NCI-H82 treated with DMSO at 0.1 percent for 48 hours (cell line): Measurements from ENCODE around the gene ADCY1.

Experiments
- DNase-seq: peaks from one replicate; lab custom pipeline; 2025; ENCODE audit not compliant: unreplicated experiment; lab: John Stamatoyannopoulos, UW

Gene ADCY1

DNA sequence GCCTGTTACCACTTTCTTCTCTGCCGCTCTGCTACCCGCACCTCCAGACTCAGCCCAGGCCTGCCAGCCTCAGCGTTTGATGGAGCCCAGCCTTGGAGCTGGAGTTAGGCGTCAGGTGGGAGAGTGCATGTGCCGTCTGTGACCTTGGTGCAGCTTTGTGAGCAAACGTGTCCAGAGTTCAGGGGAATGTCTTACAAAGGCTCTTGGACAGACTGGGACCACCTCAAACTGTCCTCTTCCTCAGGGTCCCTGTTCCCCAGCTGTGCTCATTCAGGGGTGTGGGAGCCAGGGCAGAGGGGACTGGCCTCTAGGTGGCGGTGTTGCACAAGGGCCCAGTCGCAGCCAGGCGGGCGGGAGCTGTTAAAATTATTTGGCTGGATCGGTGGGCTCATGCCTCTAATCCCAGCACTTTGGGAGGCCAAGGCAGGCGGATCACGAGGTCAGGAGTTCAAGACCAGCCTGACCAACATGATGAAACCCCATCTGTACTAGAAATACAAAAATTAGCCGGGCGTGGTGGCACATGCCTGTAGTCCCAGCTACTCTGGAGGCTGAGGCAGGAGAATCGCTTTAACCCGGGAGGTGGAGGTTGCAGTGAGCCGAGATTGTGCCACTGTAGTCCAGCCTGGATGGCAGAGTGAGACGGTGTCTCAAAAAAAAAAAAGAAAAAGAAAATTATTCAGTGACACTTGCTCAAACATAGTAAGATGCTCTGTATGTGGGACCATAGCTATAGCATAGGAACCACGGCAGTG lies 89.2 kb downstream of the ADCY1 start:
- DNase-seq, result no peak

DNA sequence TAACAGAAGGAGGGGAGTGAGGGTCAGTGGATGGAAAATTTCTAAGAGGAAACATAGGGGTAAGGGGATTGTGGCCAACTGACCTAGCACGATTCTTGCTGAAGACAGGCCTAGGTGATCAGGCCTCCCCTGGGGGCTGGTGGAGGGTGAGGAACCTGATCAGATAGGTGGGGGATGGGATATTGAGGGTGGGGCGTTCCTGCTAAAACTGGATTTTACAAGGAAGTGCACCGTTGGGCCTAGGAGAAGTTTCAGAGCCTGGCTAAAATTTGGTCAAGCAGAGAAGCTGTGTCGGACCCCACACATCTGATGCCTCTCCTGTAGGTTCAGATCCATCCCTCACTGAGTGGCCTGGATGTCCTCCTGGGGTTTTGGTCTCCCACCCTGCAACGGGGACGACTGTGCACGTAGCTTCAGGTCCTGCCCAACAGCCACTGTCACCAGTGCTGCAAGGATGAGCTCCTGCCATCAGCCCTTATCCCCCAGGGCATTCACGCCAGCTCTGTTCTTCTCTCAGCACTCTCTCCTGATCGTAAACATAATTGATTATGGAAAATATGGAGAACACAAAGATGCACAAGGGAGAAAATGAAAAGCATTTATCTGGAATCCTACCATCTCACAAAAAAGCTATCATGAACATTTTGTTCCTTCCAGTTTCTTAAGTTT lies 89.9 kb downstream of the ADCY1 start:
- no peak for DNase-seq

DNA sequence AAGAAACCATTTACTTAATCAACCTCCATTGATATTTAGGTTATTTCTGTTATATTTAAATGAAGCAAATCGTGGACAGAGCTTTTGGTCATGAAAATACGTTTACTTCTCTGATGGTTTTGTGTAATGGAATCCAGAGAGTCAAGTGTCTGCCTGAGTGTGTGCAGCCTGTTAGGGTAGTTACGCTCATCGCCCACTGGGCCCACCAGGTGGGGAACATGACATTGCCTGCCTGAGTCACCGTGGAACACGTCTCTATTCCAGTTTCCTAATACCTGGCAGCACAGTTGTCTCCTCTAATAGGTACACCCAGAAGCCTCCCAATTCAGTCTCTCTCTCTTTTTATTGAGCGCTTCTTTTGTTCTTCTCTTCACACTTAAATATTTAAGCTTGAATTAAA lies 91.0 kb downstream of the ADCY1 start:
- DNase-seq, result no peak

DNA sequence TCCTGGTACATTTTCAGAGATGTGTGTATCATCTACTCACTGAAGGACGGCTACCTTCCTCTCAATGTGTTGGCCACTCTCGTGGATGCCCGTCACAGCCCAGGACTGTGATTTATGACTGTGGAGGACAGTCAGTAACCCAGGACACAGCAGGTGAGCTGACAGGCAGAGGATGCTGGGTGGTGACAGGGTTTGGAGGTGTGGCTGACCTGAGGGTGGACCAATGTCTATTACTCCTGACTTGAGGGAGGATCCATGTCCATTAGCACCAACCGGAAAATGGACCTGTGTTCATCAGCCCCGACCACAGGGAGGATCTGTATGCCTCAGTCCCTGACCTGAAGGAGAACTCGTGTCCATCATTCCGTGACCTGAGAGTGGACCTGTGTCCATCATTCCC lies 96.1 kb downstream of the ADCY1 start:
- no peak for DNase-seq

DNA sequence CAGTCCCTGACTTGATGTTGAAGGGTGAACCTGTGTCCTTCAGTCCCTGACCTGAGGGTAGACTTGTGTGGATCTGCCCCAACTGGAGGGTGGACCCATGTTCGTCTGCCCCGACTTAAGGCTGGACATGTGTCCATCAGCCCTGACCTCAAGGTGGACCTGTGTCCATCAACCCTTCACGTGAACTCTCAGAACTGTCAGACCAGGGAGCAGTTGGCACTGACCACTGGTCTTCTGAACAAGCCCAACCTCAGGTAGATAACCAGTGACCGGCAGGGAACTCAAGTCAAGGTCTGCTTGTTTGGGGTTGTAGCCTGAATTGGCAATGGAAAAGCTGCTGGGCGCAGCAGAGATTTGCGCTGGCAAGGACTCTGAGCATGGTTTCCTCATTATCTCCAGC lies 96.5 kb downstream of the ADCY1 start:
- no peak for DNase-seq

DNA sequence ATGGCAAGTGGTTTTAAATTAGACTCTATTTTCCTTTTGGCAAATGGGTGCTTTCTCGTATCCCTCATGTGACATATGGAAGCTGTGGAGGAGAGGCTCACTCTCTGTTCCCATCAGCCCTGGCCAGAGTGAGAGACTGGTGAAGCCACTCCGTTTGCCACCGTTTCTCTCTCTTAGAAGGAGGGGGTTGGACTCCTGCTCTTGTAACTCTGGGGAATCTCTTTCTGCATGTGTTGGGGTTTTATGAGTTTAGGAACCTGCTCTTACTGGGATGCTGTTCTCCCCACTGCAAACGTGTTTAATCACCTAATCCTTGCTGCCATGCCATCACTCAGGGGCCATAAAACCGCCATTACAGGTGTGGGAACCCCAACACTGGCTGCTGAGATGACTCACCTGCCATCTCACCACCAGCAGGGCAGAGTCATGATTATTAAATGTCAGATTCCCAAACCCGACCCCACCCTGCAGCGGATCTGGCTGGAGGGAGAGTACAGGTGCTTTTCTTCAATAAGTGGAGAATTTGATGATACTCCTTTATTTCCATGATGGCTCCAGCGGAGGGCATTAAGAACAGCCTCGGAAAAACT lies 103.2 kb downstream of the ADCY1 start:
- DNase-seq, result no peak

DNA sequence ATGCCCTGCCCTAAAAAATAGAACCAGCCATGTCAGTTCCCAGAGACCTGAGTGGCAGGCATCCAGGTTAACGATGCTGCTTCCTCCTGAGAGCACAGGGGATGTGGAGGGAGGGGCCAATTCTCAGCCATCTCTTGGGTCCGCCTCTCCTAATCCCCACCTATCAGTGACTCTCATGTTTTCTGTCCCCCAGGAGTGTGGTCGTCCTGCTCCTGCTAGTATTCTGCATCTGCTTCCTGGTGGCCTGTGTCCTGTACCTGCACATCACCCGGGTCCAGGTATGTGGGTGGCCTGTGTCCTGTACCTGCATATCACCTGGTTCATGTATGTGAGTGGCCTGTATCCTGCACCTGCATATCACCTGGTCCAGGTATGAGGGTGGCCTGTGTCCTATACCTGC lies 105.3 kb downstream of the ADCY1 start:
- DNase-seq, result no peak

DNA sequence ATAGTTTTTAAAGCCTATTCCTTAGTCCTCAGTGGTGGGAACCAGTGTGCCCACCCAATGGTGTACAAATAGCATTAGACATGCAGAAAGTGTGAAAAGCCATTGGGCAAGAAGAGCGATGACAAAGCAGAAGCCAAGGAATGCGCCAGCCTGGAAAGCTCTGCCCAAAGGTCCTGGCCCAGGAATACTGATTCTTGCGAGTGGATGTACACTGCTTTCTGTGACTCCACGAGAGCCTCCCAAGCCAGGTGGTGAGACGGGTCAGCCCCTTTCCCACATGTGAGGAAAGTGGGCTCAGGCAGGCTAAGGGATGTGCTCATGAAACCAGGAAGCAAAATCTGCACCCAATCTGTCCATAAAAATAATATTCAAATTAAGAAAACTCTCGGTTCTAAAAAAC lies 106.6 kb downstream of the ADCY1 start:
- DNase-seq, result no peak

DNA sequence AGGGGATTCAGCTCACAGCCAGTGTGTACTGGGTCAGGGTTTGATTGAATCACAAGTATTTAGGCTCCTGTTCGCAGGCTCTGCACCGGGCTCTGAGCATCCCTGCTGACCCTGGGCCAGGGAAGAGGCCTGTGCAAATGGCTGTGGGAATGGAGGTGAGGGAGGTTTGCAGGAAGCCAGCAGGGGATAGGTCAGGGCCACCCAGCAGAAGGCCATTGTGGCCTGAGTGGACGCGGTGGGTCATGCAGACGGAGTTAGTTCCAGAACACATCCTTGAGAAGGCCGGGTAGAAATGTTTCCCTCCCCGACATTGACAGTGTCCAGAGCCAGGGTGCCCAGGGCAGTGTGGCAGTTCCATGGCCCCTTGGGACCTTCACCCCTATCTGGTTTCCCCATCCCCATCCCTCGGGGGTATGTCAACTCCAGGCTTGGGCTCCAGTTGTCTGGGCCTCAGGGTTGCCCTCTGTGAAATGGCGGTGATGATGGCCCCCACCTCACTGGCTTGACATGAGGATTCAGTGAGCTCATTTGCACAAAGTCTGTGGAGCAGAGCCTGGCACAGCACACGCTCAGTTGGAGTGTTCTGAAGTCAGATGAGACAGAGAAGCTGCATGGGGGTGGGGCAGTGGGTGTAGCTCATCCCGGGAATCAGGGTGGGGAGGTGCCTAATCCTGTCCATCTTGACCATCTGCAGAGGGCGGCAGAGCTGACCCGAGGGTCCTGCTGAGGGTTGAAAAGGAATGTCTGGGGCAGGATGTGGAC lies 107.6 kb downstream of the ADCY1 start:
- DNase-seq, result no peak

DNA sequence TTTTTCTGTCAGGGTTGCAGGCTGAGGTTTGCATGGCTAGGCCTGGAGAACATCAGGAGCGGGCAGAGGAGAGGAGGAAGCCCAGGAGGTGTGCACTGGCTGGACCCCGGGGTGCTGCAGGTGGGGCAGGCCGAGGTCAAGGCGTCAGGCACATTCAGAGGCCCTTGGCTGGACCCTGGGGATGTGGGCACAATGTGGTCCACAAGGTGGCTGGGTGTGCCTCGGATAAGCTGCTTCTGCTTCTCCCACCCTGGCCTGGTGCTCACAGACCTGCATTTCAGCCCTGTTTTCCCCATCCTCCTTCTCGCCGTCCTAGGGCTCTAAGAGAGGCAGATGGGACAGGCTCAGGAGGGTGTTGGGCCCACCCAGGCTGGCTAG lies 108.2 kb downstream of the ADCY1 start:
- no peak for DNase-seq

DNA sequence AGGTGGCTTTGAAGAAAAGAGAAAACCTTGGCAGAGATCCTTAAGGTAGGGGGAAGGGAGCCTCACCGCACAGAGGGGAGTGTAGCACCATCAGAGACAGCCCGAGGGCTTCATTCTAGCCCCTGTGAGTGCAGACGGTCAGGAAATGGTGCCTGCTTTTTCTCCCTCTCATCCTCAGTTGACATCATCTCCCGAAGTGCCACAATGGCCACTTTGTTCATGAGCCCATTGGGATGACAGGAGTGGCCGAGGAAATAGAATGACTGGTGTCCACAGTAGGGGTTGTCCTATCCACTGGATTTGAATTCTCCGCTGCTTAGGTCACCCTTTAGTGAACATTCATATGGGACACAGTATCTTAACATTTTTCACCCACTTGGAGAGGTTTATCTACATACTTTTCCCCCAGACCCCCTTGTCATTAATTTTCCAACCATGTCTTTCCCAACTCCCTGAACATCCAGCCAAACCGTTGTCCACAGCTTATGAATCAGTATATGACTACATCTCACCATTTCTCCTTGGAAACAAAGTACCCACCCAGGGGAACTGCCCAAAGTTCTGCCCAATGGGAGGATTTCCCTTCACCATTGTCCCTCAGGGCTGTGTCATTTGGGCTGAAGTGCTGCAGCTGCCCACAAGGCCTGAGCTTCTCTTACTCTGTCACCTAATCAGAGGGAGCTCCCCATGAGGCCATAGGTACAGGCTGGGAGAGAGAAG lies 108.8 kb downstream of the ADCY1 start:
- no peak for DNase-seq

DNA sequence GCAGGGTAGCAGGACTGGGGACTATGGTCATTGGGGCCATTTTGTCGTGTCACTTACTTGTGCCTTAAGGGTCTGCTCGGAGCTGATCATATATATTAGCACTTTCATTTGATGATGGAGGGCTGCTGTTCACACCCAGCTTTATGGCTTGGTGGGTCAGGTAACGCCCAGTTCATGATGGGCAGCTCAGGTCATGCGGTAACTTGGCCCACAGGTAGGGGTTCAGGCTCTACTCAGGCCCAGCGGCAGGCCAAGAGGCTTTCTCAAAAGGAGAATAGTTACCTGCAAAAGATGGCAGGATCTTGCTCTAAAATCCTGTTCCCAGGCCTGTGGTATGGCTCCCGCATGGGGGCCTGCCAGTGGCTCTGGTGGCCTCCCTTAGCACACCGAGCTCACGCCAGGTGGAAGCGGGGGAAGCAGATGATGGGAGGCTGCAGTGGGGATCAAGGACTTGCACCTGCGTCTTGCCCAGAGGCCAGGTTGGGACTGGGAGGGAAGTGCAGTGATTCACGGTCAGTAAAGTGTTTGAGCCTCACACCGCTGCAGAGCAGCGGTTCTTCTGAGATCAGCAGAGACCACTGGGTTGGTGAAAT lies 109.5 kb downstream of the ADCY1 start:
- DNase-seq, result no peak

DNA sequence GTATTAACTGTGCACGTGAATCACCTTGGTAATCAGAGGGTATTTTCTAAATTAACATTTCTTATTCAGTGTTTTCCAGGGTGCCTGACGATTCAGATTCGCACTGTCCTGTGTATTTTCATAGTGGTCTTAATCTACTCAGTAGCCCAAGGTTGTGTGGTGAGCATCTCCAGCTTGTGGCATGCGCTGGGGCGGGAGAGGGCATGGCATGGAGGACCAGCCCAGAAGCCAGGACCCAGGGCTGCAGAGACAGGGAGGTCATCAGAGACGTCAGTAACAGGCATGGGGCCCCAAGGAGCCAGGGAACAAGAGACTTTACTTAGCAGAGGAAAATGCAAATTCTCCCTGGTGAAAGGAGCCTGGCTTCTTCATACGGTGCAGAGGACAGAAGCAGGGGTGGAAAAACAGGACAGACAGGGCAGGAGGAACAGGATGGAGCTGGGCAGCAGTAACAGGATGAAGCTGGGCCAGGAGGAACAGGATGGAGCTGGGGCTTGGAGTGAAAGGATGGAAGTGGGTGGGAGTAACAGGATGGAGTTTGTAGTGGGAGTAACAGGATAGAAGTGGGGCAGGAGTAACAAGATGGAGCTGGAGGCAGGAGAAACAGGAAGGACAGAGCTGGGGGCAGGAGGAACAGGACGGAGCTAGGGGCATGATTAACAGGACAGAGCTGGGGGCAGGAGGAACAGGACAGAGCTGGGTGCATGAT lies 110.9 kb downstream of the ADCY1 start:
- DNase-seq, result no peak

DNA sequence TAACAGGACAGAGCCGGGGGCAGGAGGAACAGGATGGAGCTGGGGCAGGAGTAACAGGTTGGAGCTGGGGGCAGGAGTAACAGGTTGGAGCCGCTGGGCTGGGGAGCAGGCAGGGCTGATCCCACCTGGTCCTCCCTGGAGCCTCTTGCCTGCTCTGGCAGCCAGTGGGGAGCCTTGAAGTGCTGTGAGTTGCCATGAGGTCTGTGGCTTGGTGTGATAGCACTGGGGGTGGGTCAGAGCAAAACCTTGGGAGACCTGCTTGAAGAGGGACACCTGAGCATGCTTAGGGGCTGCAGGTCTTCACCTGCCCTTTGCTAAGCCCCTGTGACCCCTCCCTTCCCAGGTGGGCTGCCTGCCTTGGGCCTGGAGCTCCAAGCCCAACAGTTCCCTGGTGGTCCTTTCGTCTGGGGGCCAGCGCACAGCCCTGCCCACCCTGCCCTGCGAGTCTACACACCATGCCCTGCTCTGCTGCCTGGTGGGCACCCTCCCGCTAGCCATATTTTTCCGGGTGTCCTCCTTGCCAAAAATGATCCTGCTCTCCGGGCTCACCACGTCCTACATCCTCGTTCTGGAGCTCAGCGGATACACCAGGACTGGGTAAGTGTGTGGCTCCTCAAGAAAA lies 111.6 kb downstream of the ADCY1 start:
- no peak for DNase-seq

DNA sequence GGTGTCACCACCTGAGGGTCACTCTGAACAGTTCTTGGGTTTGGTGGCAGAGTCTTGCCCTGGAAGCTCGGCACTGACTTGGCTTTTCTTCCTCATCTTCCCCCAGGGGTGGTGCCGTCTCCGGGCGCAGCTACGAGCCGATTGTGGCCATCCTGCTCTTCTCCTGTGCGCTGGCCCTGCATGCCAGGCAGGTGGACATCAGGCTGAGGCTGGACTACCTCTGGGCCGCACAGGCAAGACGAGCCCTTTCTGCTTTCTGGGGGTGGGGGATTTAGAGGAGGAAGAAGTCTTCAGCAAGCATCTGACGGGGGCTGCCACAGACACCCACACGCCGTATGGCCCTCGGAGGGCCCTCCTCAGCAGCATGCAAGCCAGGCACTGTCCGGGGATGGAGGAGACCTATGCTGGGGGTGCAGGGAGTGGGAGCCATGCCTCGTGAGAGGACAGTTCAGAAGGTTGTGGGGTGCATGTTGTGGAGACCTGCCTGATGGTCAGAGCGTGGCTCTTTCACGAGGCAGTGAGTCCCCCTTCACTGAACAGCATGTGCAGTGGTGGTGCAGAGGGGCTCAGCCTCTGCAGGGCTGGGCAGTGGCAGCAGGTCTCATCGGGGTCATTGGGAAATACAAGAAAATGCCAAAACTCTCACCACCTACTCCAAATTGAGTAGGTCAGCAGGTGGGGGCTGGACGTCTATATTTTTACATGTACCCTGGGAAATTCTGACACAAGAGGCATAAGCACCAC lies 112.4 kb downstream of the ADCY1 start:
- no peak for DNase-seq

DNA sequence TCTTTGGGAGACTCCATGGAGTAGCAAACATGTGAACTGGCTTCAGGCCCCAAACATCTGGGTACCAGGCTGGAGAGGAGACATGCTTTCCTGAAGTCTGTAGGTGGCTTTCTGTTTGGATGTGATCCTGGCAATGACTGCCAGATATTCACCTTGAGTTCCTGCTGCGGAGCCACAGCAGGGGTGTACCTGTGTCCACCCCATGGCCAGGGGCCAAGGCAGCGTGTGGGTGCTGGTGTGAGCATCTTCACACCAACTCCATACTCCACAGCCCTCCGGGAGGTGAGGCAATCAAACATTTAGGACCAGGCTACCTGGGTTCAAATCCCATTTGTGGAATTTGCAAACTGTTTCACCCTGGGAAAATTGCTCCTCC lies 113.0 kb downstream of the ADCY1 start:
- no peak for DNase-seq

DNA sequence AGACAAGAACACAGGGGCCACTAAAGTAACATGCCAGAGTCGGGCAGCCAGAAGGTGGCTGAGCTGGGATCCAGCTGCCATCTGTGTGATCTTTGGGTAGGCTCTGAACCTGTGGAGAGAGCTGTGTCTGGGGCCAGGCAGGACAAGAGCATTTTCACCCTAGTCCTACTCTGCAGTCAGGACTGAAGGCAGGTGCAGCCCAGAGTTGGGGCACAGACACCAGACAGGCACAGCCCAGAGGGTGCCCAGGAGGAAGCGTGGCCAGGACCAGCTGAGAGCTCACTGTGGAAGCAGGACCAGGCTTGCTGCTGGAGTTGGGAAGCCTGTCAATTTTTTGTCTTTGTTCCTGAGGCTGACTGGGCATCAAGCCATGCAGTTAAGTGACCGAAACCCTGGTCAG lies 113.6 kb downstream of the ADCY1 start:
- DNase-seq, result no peak

DNA sequence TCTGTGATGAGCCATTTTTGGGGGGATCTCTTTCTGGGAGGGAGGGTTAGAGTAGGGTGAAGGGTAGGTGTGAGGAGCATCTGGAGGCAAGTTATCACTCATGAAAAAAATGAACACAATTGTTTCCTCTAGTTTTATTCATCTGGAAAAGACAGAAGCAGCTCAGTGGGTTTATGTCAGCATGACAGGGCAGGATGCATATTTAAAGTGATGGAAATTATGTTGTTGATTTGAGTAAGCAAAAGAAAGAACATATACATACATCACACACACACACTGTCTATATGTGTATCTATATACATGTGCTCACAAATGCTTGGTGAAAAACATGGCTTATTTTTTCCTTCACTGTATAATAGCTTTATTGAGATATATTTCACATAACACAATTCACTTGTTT lies 114.2 kb downstream of the ADCY1 start:
- DNase-seq, result no peak
